Endothelial cell (in vitro differentiated cells): Measurements from ENCODE around the gene RINT1. TPM values are rescaled to one million over a fixed set of nuclear protein-coding genes. Genes with fewer than 3 reads are reported as not detected.

Experiments used
- DNase-seq: peaks from one replicate; pipeline ENCODE4 v3.0.0; 2021; ENCODE audit warnings: low spot score
- H3K27ac Mint-ChIP-seq: one replicate; pipeline ENCODE4 v1.8.0; 2021; ENCODE audit warnings: mixed read lengths, inconsistent platforms; ENCODE audit not compliant: unreplicated experiment
- H3K27me3 Mint-ChIP-seq: one replicate; pipeline ENCODE4 v1.8.0; 2021; ENCODE audit warnings: mild to moderate bottlenecking, moderate library complexity, mixed read lengths, inconsistent platforms; ENCODE audit not compliant: unreplicated experiment
- H3K36me3 Mint-ChIP-seq: one replicate; pipeline ENCODE4 v1.8.0; 2021; ENCODE audit warnings: mild to moderate bottlenecking, low read depth, mixed read lengths, inconsistent platforms; ENCODE audit not compliant: unreplicated experiment
- H3K4me1 Mint-ChIP-seq: one replicate; pipeline ENCODE4 v1.8.0; 2021; ENCODE audit warnings: mild to moderate bottlenecking, mixed read lengths, inconsistent platforms; ENCODE audit not compliant: unreplicated experiment
- H3K4me3 Mint-ChIP-seq: one replicate; pipeline ENCODE4 v1.8.0; 2021; ENCODE audit warnings: mild to moderate bottlenecking, mixed read lengths, inconsistent platforms; ENCODE audit not compliant: unreplicated experiment
- H3K9me3 Mint-ChIP-seq: one replicate; pipeline ENCODE4 v1.8.0; 2021; ENCODE audit warnings: mixed read lengths, inconsistent platforms; ENCODE audit not compliant: unreplicated experiment
- total RNA-seq: library from RNA; stranded (reverse); fragmentation: NEBNext Ultra II Directional; extraction: Animal tissue kit (Norgen Biotek cat#: 25700); gene quantifications from one replicate; pipeline ENCODE4 v1.2.1, GENCODE V29; 2021; ENCODE audit not compliant: unreplicated experiment
- TF ChIP-seq, protein P1 (sequence below): fragments of 200-600 bp; sonication (generic); IDR thresholded peaks from one replicate; pipeline ENCODE4 v1.5.0; 2021; ENCODE audit warnings: antibody characterized with exemption; ENCODE audit not compliant: unreplicated experiment

Gene RINT1
- total RNA-seq, 1 donor from 2014 or later, result 18.3 TPM

DNA sequence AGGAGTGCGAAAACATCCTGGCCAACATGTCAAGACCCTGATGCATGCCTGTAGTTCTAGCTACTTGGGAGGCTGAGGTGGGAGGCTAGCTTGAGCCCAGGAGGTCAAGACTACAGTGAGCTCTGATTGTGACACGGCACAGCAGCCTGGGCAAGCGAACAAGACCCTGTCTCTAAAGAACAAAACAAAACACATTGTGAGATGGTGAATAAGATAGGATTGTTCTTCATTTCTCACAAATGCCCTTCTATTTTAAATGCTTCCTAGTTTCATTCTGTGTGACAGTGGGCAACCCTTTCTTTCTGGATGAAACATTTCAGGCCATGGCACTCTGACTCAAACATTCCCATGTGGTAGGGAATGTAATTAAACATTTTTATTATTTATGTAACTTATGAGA lies 35.8 kb downstream of the RINT1 start:
- Mint-ChIP-seq H3K4me1 (no peaks in the 10 kb centered on the region), H3K4me3 (no peak overlapping the region), H3K27ac (no peak overlapping the region), H3K27me3 (no peaks in the 10 kb centered on the region), H3K9me3 (no peaks in the 10 kb centered on the region), H3K36me3 (peaks cover 9% of the 10 kb centered on the region)
- DNase-seq, result no peak
- TF ChIP-seq, protein P1, sequence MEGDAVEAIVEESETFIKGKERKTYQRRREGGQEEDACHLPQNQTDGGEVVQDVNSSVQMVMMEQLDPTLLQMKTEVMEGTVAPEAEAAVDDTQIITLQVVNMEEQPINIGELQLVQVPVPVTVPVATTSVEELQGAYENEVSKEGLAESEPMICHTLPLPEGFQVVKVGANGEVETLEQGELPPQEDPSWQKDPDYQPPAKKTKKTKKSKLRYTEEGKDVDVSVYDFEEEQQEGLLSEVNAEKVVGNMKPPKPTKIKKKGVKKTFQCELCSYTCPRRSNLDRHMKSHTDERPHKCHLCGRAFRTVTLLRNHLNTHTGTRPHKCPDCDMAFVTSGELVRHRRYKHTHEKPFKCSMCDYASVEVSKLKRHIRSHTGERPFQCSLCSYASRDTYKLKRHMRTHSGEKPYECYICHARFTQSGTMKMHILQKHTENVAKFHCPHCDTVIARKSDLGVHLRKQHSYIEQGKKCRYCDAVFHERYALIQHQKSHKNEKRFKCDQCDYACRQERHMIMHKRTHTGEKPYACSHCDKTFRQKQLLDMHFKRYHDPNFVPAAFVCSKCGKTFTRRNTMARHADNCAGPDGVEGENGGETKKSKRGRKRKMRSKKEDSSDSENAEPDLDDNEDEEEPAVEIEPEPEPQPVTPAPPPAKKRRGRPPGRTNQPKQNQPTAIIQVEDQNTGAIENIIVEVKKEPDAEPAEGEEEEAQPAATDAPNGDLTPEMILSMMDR, result no peak

DNA sequence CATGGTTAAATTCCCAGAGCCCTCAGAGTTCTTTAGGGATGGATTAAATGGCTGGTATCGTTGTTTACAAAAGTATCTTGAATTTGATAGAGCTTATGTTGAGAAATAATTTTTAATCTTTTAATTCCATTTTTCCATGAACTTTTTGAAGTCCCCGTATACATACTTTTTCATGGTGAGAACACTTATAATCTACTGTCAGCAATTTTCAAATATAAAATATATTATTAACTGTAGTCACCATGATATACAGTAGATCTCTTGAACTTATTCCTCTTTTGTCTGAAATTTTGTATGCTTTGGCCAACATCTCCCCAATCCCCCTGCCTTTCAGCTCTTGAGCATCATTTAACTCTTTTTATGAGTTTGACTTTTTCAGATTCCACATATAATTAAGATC lies 39.9 kb downstream of the RINT1 start:
- no peak overlapping the region for H3K4me3 Mint-ChIP-seq
- no peaks in the 10 kb centered on the region for H3K27me3 Mint-ChIP-seq
- TF ChIP-seq, protein P1, result no peak
- no peak for DNase-seq
- H3K4me1 Mint-ChIP-seq, result no peaks in the 10 kb centered on the region
- H3K36me3 Mint-ChIP-seq, result no peaks in the 10 kb centered on the region
- H3K27ac Mint-ChIP-seq, result no peak overlapping the region
- H3K9me3 Mint-ChIP-seq, result no peaks in the 10 kb centered on the region

DNA sequence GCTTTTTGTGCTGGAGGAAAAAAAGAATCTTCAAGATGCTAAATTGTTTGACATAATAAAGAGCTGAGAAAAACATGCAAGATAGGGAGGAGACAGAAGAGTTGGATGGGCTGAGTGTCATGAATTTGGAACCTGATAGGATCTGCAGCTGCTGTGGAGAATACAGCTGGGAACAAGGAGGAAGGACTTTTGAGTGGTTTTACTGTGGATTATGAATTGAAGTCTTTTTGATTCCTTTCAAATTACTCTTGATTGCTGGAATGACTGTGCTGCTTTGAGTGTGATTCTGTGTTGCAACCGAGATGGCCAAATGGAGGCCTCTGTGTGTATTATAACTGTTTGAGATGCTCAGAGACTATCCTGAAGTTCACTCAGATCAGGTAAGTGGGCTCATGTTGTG lies 45.2 kb downstream of the RINT1 start:
- Mint-ChIP-seq H3K27ac (no peak overlapping the region), H3K27me3 (no peaks in the 10 kb centered on the region), H3K9me3 (no peaks in the 10 kb centered on the region), H3K4me3 (no peak overlapping the region), H3K4me1 (peaks cover 3% of the 10 kb centered on the region), H3K36me3 (no peaks in the 10 kb centered on the region)
- DNase-seq, result no peak
- TF ChIP-seq, protein P1, result no peak

DNA sequence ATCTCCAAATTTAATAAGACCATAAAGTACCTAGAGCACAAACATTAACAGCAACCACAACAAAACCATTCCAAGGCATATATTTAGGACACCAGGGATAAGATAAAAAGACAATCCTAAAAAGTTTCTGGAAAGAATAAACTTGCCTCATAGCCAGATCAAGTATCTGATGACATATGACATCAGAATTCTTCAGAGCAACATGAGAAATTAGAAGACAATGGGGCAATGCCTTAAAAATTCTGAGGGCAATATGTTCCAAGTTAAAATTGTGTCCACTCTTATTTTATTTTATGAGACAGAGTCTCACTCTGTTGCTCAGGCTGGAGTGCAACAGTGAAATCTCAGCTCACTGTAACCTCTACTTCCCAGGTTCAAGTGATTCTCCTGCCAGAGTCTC lies 46.5 kb downstream of the RINT1 start:
- DNase-seq, result no peak
- Mint-ChIP-seq H3K36me3 (peaks cover 4% of the 10 kb centered on the region), H3K27ac (no peak overlapping the region), H3K9me3 (no peaks in the 10 kb centered on the region), H3K4me3 (no peak overlapping the region), H3K27me3 (no peaks in the 10 kb centered on the region), H3K4me1 (peaks cover 3% of the 10 kb centered on the region)
- TF ChIP-seq, protein P1, result no peak

DNA sequence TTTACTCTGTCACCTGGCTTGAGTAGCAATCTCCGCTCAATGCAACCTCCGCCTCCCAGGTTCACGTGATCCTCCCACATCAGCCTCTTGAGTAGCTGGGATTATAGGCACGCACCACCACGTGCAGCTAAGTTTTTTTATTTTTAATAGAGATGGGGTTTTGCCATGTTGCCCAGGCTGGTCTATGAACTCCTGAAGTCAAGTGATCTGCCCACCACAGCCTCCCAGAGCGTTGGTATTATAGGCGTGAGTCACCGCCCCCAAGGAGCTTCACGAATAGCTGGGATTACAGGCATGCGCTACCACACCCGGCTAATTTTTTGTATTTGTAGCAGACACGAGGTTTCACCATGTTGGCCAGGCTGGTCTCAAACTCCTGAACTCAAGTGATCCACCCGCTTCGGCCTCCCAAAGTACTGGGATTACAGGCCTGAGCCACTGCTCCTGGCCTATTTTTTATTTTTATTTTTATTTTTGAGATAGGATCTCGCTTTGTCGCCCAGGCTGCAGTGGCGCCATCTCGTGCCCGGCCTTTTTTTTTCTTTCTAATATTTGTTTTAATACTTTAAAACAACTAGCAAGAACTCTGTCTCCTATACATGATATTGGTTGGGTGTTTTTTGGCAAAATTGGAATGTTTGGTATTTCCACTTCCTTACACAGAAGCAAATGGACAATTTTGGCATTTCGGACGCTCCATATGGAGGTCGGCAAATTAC lies 48.2 kb downstream of the RINT1 start:
- H3K4me1 Mint-ChIP-seq, result peaks cover 3% of the 10 kb centered on the region
- H3K4me3 Mint-ChIP-seq, result no peak overlapping the region
- H3K27me3 Mint-ChIP-seq, result no peaks in the 10 kb centered on the region
- H3K27ac Mint-ChIP-seq, result no peak overlapping the region
- no peaks in the 10 kb centered on the region for H3K9me3 Mint-ChIP-seq
- TF ChIP-seq, protein P1, result no peak
- no peak for DNase-seq
- peaks cover 8% of the 10 kb centered on the region for H3K36me3 Mint-ChIP-seq
